ENCODE results near the gene MED13. TPM values are rescaled to one million over a fixed set of nuclear protein-coding genes. Genes with fewer than 3 reads are reported as not detected.

The MED13 gene
- total and polyA plus RNA-seq, 9 of the 15 experiments (the other 6 are each of a cell fraction or from before 2014, with no cell fraction given) = 5.4 to 48.4 (median 28.2) TPM

- CTCF ChIA-PET (ENCODE audit: low intra/inter-chr PET ratio) = no interaction called here
- Histone ChIP-seq H4K20me1 (replicated peaks; ENCODE audit: control insufficient read depth, insufficient read depth, low read length) (no peaks in the 10 kb centered on the region), H3K9ac (ENCODE audit: insufficient read depth in 1 of 2, low read depth in 2 of 2, low read length in 2 of 2) (no peak overlapping the region), H3K4me1 (replicated peaks in 1 of 2; ENCODE audit: control insufficient read depth in 2 of 2, insufficient read depth in 2 of 2, low read length in 2 of 2) (peaks cover 0 to 6% of the 10 kb centered on the region in 2 experiments; a peak in 1 of 5 replicates), H2AFZ (ENCODE audit: low read depth, low read length) (peak overlapping the region; percentile 51; the same call in 1 of the 2 replicates), H3K4me2 (ENCODE audit: insufficient read depth, low read length) (no peak overlapping the region), H3K9me3 (replicated peaks; ENCODE audit: control insufficient read depth, insufficient read depth, low read depth, low read length) (no peaks in the 10 kb centered on the region), H3K27me3 (ENCODE audit: control insufficient read depth in 2 of 2, insufficient read depth in 2 of 2, low read length in 2 of 2) (no peaks in the 10 kb centered on the region), H3K79me2 (ENCODE audit: control insufficient read depth, insufficient read depth, low read length) (no peaks in the 10 kb centered on the region), H3K27ac (ENCODE audit: extremely low read depth, low read depth, low read length) (no peak overlapping the region), H3K4me3 (no peak overlapping the region), H3K36me3 (ENCODE audit: control insufficient read depth, insufficient read depth, low read length) (no peaks in the 10 kb centered on the region), H3K9me1 (ENCODE audit: control insufficient read depth, insufficient read depth, low read length) (no peaks in the 10 kb centered on the region)
- TF ChIP-seq RBM22 (IDR thresholded peaks at IDR 0.05; ENCODE audit: low read depth, low read length, poor library complexity, severe bottlenecking) (no peak), MNT (conservative IDR thresholded peaks at IDR 0.05) (no peak), MEIS2 (IDR thresholded peaks at IDR 0.05; ENCODE audit: partially characterized antibody) (peak; percentile 4)
- BruUV-seq (replicated peaks) = no TSS peak
- no peak for FAIRE-seq
- no peak for DNase-seq (ENCODE audit: extremely low read depth in 1 of 4, low spot score in 3 of 4)
- ATAC-seq = no peak
- POLR2A ChIA-PET = interaction anchor here (0.7 kb wide), 1 partner anchor 18 kb away, joined by 3 read pairs; no protein-coding TSS in a partner anchor
- in situ Hi-C loops (cut with MboI) (no loop called here), intact Hi-C loops (cut with micrococcal nuclease) (no loop called here)
- 13% methylated on average over 2 of the region's 2 CpGs for WGBS (ENCODE audit: insufficient coverage, low coverage, missing lambda C conversion rate)
These were observed 27.7 kb upstream of the MED13 start for GRCh38 chr17:62092784-62093183.

GRCh38 chr17:62091804-62092203 lies 26.7 kb upstream of the MED13 start:
- Histone ChIP-seq H3K4me2 (ENCODE audit: insufficient read depth, low read length) (no peak overlapping the region), H4K20me1 (replicated peaks; ENCODE audit: control insufficient read depth, insufficient read depth, low read length) (no peaks in the 10 kb centered on the region), H3K4me3 (no peak overlapping the region), H3K36me3 (ENCODE audit: control insufficient read depth, insufficient read depth, low read length) (no peaks in the 10 kb centered on the region), H2AFZ (ENCODE audit: low read depth, low read length) (no peak overlapping the region), H3K4me1 (replicated peaks in 1 of 2; ENCODE audit: control insufficient read depth in 2 of 2, insufficient read depth in 2 of 2, low read length in 2 of 2) (peaks cover 0 to 6% of the 10 kb centered on the region in 2 experiments; a peak in 1 of 5 replicates), H3K79me2 (ENCODE audit: control insufficient read depth, insufficient read depth, low read length) (no peaks in the 10 kb centered on the region), H3K9me1 (ENCODE audit: control insufficient read depth, insufficient read depth, low read length) (no peaks in the 10 kb centered on the region), H3K9me3 (replicated peaks; ENCODE audit: control insufficient read depth, insufficient read depth, low read depth, low read length) (no peaks in the 10 kb centered on the region), H3K9ac (ENCODE audit: insufficient read depth in 1 of 2, low read depth in 2 of 2, low read length in 2 of 2) (no peak overlapping the region), H3K27ac (ENCODE audit: extremely low read depth, low read depth, low read length) (no peak overlapping the region), H3K27me3 (ENCODE audit: control insufficient read depth in 2 of 2, insufficient read depth in 2 of 2, low read length in 2 of 2) (no peaks in the 10 kb centered on the region)
- ChIA-PET POLR2A (interaction anchor here (0.6 kb wide), 1 partner anchor 68 kb away, joined by 3 read pairs; no protein-coding TSS in a partner anchor), CTCF (ENCODE audit: low intra/inter-chr PET ratio) (no interaction called here)
- intact Hi-C loops (cut with micrococcal nuclease) = no loop called here
- 0% methylated on average over 1 of the region's 1 CpG for WGBS (ENCODE audit: insufficient coverage, low coverage, missing lambda C conversion rate)
- ATAC-seq (no peak), DNase-seq (ENCODE audit: extremely low read depth in 1 of 4, low spot score in 3 of 4) (no peak), FAIRE-seq (no peak)
- no TSS peak for BruUV-seq (replicated peaks)
- in situ Hi-C loops (cut with MboI) = no loop called here
- TF ChIP-seq ZNF408 (CRISPR knock-in tag; IDR thresholded peaks at IDR 0.05; ENCODE audit: low read depth) = no peak
- TF ChIP-seq TFE3 (CRISPR knock-in tag; IDR thresholded peaks at IDR 0.05) = no peak
- no peak for TF ChIP-seq BDP1 (IDR thresholded peaks at IDR 0.05; ENCODE audit: insufficient read depth, insufficient read length)
- TF ChIP-seq ZNF436 (CRISPR knock-in tag; IDR thresholded peaks at IDR 0.05) = no peak
- no peak for TF ChIP-seq YY1 (IDR thresholded peaks at IDR 0.05; ENCODE audit: borderline replicate concordance in 1 of 3, control insufficient read depth in 1 of 3, extremely low read depth in 1 of 3, insufficient read depth in 3 of 3, insufficient read length in 1 of 3, insufficient replicate concordance in 2 of 3, low read depth in 1 of 3, low read length in 2 of 3)
- no peak for TF ChIP-seq ZBTB7A (IDR thresholded peaks at IDR 0.05; ENCODE audit: borderline replicate concordance, control insufficient read depth, low read depth, low read length)
- TF ChIP-seq MTA1 (IDR thresholded peaks at IDR 0.05; ENCODE audit: borderline replicate concordance) = no peak
- no peak for TF ChIP-seq STAG1 (CRISPR knock-in tag; IDR thresholded peaks at IDR 0.05; ENCODE audit: borderline replicate concordance)
